Neural progenitor cell (in vitro differentiated cells): ENCODE measurements around the gene BMPR1B. TPM values are rescaled to one million over a fixed set of nuclear protein-coding genes. Genes with fewer than 3 reads are reported as not detected.

Experiments used
- DNase-seq: peaks from one replicate; pipeline ENCODE4 v3.0.0-alpha.2; 2016; ENCODE audit warnings: low spot score
- H2AFZ ChIP-seq: fragments of 200-600 bp; sonication (generic); replicated peaks from 2 replicates; pipeline ENCODE4 v1.6.1; 2016; ENCODE audit warnings: antibody characterized with exemption
- H3F3A ChIP-seq: fragments of 200-600 bp; sonication (generic); 2 replicates; pipeline ENCODE4 v1.6.1; 2016; ENCODE audit warnings: antibody characterized with exemption, low read depth
- H3K27ac ChIP-seq: fragments of 200-600 bp; sonication (generic); 2 replicates; pipeline ENCODE4 v1.5.1; 2016; ENCODE audit warnings: mild to moderate bottlenecking
- H3K27me3 ChIP-seq: fragments of 200-600 bp; sonication (generic); 2 replicates; pipeline ENCODE4 v1.6.1; 2016; ENCODE audit warnings: mild to moderate bottlenecking, moderate library complexity
- H3K36me3 ChIP-seq: fragments of 200-600 bp; sonication (generic); 2 replicates; pipeline ENCODE4 v1.5.1; 2016
- H3K4me1 ChIP-seq: fragments of 200-600 bp; sonication (generic); 2 replicates; pipeline ENCODE4 v1.6.1; 2016; ENCODE audit warnings: mixed run types
- H3K4me2 ChIP-seq: fragments of 200-600 bp; sonication (generic); 2 replicates; pipeline ENCODE4 v1.6.1; 2016
- H3K4me3 ChIP-seq: fragments of 200-600 bp; sonication (generic); 2 replicates; pipeline ENCODE4 v1.5.1; 2016
- H3K79me2 ChIP-seq: fragments of 200-600 bp; sonication (generic); 2 replicates; pipeline ENCODE4 v1.6.1; 2016; ENCODE audit warnings: low read depth
- H3K9ac ChIP-seq: fragments of 200-600 bp; sonication (generic); 2 replicates; pipeline ENCODE4 v1.6.1; 2016
- H3K9me3 ChIP-seq: fragments of 200-600 bp; sonication (generic); 2 replicates; pipeline ENCODE4 v1.5.1; 2016; ENCODE audit warnings: low read depth
- H4K20me1 ChIP-seq: fragments of 200-600 bp; sonication (generic); 2 replicates; pipeline ENCODE4 v1.6.1; 2016; ENCODE audit warnings: low read depth
- H3K27ac Mint-ChIP-seq: 3 replicates; pipeline ENCODE4 v1.8.0; 2021; ENCODE audit warnings: mixed read lengths
- H3K27me3 Mint-ChIP-seq: 2 replicates; pipeline ENCODE4 v1.8.0; 2022; ENCODE audit warnings: low read depth, mild to moderate bottlenecking, inconsistent platforms, moderate library complexity, mixed read lengths; ENCODE audit not compliant: insufficient read depth
- H3K36me3 Mint-ChIP-seq: 3 replicates; pipeline ENCODE4 v1.8.0; 2021; ENCODE audit warnings: mixed read lengths
- H3K4me1 Mint-ChIP-seq: 3 replicates; pipeline ENCODE4 v1.8.0; 2021; ENCODE audit warnings: mixed read lengths
- H3K4me3 Mint-ChIP-seq: 3 replicates; pipeline ENCODE4 v1.8.0; 2021; ENCODE audit warnings: mild to moderate bottlenecking, moderate library complexity, mixed read lengths
- H3K9me3 Mint-ChIP-seq: 3 replicates; pipeline ENCODE4 v1.8.0; 2020; ENCODE audit warnings: mixed read lengths
- CTCF ChIP-seq: fragments of 200-600 bp; sonication (generic); IDR thresholded peaks from 2 replicates; pipeline ENCODE4 v1.5.1; 2017; ENCODE audit warnings: antibody characterized with exemption, mild to moderate bottlenecking
- EZH2 ChIP-seq: fragments of 200-600 bp; sonication (generic); IDR thresholded peaks from 2 replicates; pipeline ENCODE4 v1.6.1; 2017; ENCODE audit warnings: antibody characterized with exemption, mild to moderate bottlenecking, moderate library complexity
- EZH2phosphoT487 ChIP-seq: fragments of 200-600 bp; sonication (generic); IDR thresholded peaks from 2 replicates; pipeline ENCODE4 v1.6.1; 2017; ENCODE audit warnings: antibody characterized with exemption
- total RNA-seq: library from RNA; depleted of rRNA; stranded (reverse); fragments of >200 nt; gene quantifications from 2 replicates; pipeline ENCODE4 v1.2.3, GENCODE V29; 2015; ENCODE audit warnings: low replicate concordance

BMPR1B gene
- total RNA-seq, 1 donor from 2014 or later = 2.7 TPM

- no peak overlapping the region for H3K9ac ChIP-seq
- H3K4me1 ChIP-seq = peaks cover 16% of the 10 kb centered on the region
- no peaks in the 10 kb centered on the region for H3K36me3 Mint-ChIP-seq
- DNase-seq = no peak
- no peaks in the 10 kb centered on the region for H3K9me3 Mint-ChIP-seq
- no peaks in the 10 kb centered on the region for H3K79me2 ChIP-seq
- TF ChIP-seq CTCF = no peak
- no peak for TF ChIP-seq EZH2
- TF ChIP-seq EZH2phosphoT487 = no peak
- no peaks in the 10 kb centered on the region for H3K36me3 ChIP-seq
- H3K27ac ChIP-seq = no peak overlapping the region
- H3K4me2 ChIP-seq = no peak overlapping the region
- no peaks in the 10 kb centered on the region for H3K27me3 ChIP-seq
- no peak overlapping the region for H3K4me3 ChIP-seq
- H3F3A ChIP-seq = no peaks in the 10 kb centered on the region
- peaks cover 21% of the 10 kb centered on the region for H3K4me1 Mint-ChIP-seq
- H2AFZ ChIP-seq = no peak overlapping the region
- no peaks in the 10 kb centered on the region for H3K27me3 Mint-ChIP-seq
- H3K4me3 Mint-ChIP-seq = no peak overlapping the region
- no peaks in the 10 kb centered on the region for H4K20me1 ChIP-seq
- no peaks in the 10 kb centered on the region for H3K9me3 ChIP-seq
- no peak overlapping the region for H3K27ac Mint-ChIP-seq
These were observed 56.5 kb downstream of the BMPR1B start for GRCh38 chr4:94814237-94814636.

DNA sequence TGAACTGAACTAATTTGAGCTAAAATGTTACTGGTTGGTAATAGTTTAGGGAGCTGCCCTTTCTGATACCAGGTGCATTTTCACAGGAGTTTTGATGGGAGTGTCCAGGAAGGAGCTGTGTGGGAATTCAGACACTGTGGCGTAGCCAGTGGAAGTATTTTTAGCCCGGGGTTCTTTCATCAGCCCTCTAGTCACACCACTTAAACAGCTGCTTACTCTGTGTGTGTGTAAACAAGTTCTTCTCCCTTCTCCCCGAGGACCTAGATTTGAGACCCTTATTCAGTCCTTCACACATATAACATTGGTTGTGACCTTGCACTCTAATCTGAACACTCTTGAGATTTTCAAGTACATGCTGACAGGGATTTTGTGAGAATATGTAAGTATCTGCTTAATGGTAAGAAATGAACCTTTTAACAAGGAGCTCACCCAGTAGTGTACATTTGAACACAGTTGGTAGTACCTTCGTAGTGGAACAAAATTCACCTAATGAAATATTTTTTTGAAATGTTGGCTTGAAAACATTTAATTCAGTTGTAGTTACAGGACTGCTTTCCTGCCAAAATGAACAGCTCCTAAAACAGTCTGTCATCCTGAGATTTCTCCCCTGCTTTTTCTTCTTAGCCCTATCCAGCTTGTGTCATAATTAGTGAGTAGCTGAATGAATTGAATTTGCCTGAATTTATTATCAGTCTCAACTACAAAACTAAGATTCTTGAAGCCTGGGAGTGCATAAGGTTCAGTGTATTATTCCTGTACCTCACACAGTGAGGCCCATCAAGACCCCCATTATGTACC, 61.8 kb downstream of the BMPR1B start:
- no peak overlapping the region for H2AFZ ChIP-seq
- Mint-ChIP-seq H3K4me3 (no peak overlapping the region), H3K27me3 (no peaks in the 10 kb centered on the region), H3K27ac (no peak overlapping the region), H3K36me3 (no peaks in the 10 kb centered on the region), H3K4me1 (no peaks in the 10 kb centered on the region), H3K9me3 (no peaks in the 10 kb centered on the region)
- no peaks in the 10 kb centered on the region for H3F3A ChIP-seq
- no peaks in the 10 kb centered on the region for H3K4me1 ChIP-seq
- TF ChIP-seq EZH2 (no peak), CTCF (no peak), EZH2phosphoT487 (no peak)
- H3K27ac ChIP-seq = no peak overlapping the region
- H3K79me2 ChIP-seq = no peaks in the 10 kb centered on the region
- H3K27me3 ChIP-seq = no peaks in the 10 kb centered on the region
- no peaks in the 10 kb centered on the region for H4K20me1 ChIP-seq
- H3K4me3 ChIP-seq = no peak overlapping the region
- no peaks in the 10 kb centered on the region for H3K9me3 ChIP-seq
- no peak overlapping the region for H3K9ac ChIP-seq
- no peak overlapping the region for H3K4me2 ChIP-seq
- no peaks in the 10 kb centered on the region for H3K36me3 ChIP-seq
- no peak for DNase-seq

GRCh38 chr4:94826206-94826605, 68.5 kb downstream of the BMPR1B start:
- Histone ChIP-seq H3K9me3 (no peaks in the 10 kb centered on the region), H3F3A (no peaks in the 10 kb centered on the region), H3K79me2 (no peaks in the 10 kb centered on the region), H3K4me1 (no peaks in the 10 kb centered on the region), H3K4me3 (no peak overlapping the region), H3K36me3 (no peaks in the 10 kb centered on the region), H4K20me1 (no peaks in the 10 kb centered on the region), H3K27me3 (no peaks in the 10 kb centered on the region), H3K9ac (no peak overlapping the region), H3K4me2 (no peak overlapping the region), H2AFZ (no peak overlapping the region), H3K27ac (no peak overlapping the region)
- Mint-ChIP-seq H3K4me1 (peaks cover 21% of the 10 kb centered on the region), H3K4me3 (no peak overlapping the region), H3K9me3 (no peaks in the 10 kb centered on the region), H3K36me3 (no peaks in the 10 kb centered on the region), H3K27ac (peak overlapping the region; percentile 87), H3K27me3 (no peaks in the 10 kb centered on the region)
- TF ChIP-seq CTCF (no peak), EZH2 (no peak), EZH2phosphoT487 (no peak)
- no peak for DNase-seq
